Measurements from ENCODE around the gene GNG7.

- TF ChIP-seq CTCF (IDR thresholded peaks at IDR 0.05) = no peak
- no peak for TF ChIP-seq POLR2A (IDR thresholded peaks at IDR 0.05)
Observed at GRCh38 chr19:2720777-2721569, 18.5 kb upstream of the GNG7 start, which contains the start of gene DIRAS1.

All from adrenal gland (tissue), 5 donors.